GM21723 (cell line): Measurements from ENCODE around the gene NHSL1.

Experiments
- ATAC-seq: cut with Tn5 transposase; IDR thresholded peaks from one replicate; pipeline ENCODE4 v1.9.1; 2021; ENCODE audit warnings: mild to moderate bottlenecking, moderate library complexity; ENCODE audit not compliant: unreplicated experiment

The NHSL1 gene

DNA sequence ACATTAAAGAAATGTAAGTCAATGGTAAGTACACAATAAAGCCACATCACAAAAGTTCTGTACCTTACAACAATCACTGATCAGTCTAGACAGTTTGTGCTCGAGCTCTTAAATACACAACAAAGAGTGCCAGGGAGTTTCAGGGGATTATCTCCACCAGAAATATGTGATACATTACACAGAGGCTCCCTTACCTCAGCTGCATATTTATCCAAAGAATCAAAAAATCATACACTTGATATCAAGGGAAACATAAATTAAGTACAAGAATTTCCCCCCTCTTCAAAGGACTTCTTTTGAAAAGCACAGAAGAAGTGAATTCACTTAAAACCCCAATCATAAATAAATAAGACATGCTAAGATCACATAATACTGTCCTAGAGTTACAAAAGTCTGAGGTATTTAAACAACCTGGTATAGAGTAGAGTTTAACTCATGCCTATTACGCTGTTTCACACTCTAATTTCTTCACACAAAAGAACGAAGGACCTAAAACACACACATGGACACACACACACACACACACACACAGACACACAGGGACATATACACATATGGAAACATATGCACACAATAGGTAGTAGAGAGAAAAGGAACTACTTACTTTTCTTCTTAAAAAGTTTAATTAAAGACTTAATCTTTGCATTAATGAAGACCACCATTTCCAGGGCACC is 528 bp downstream of the NHSL1 start:
- ATAC-seq = peak; percentile 6

DNA sequence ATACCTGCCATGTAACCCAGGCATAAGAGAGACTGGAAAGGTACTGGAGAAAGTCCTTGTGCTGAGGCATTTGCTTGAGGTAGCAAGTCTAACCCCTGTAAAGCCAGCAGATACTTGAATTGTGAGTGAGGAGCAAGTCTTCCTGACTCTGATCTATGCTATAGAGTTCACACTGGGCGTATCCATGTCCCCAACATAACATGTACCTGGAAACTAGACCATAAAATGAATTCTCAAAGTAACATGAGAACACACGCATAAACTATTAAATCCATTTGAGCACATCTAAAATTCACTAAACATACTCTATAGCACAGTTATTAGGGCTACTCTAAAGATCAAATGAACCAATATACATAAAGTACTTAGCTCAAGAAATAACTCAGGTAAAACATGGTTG is 2.0 kb downstream of the NHSL1 start:
- ATAC-seq = no peak

DNA sequence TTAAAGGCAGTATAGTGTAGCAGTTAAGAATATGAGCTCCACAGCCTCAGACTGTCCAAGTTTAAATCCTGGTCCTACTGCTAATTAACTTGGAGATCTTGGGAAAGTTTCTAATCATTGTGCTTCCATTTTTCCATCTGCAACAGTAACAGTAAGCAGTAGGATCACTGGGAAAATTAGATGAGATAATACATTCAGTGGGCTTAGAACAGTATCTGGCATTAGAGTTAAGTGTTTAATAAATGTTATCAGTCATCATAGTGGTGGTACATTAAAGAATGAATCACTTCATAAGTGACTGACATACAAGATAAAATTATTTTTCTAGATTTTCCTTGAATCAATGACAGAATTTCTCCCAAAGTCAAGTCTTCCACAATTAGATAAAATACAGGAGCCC is 5.0 kb downstream of the NHSL1 start:
- ATAC-seq = no peak

DNA sequence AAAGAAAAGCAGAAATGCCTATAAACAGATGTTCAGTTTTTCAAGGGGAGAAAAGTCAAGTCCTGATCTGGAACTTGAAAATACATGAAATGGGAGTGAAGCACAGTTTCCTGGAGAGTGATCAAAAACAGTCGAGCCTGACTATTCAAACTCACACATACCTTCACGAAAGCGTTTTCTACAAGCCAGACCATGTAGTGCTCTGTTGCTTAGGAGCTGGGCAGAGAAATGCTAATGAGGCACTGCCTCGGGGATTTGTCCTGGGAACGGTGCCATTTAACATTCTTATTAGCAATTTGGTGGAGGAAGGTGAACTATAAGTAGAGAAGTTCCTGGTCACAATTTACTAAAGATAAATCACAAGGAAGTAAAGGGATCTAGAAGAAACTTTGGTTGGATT is 5.9 kb downstream of the NHSL1 start:
- no peak for ATAC-seq

DNA sequence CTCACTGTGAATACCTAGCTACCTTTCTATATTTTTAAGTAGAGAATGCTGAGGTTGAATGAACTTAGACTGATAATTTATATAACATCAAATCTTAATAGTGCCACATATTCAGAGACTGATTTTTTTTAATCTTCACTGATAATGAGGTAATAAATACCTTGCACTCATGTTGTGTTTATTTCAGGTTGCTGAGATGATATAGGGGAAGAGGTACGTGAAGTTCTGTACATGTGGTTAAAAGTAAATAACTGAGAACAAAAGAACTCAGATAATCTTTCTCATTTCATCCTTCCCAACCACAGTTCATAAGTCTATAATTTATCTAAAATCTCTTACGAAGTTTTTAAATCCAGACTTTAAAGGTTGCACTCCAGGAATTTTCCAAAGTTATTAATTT is 6.4 kb downstream of the NHSL1 start:
- ATAC-seq = no peak

DNA sequence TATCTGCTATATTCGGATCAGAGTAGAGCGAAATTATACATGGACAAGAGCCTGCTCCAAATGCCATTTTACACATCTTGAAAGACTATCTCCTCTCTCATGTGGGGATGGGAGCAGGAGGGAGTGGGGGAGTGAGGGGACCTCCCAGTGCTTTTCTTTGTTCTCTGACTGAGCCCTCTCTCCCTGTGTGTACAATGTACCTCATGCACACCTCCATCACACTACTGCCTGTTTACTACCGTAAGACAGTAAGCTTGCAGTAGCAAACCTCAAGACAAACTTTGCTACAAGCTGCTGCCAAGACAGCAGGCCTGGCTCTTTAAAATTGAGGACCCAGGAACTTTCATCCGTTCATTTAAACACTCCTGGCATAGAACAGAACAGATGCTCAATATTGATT is 7.2 kb downstream of the NHSL1 start:
- no peak for ATAC-seq

DNA sequence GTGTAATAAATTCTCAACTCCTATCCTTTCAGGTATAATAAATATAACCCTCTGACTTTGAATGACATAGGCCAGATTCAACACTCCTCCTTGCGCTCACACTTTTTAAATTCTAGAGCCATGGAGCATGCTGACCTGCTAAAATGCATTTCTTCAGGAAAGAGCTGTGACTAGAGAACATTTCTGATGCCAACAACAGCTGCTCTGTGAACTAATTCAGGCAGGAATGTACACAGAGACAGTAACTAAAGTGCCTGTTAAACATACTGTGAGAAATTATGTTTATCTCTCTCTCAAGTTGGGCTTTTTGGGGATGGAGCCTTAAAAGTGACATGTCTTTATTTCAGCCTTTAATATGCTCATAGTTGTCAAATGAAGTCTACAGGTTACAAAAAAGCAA is 8.3 kb downstream of the NHSL1 start:
- no peak for ATAC-seq

DNA sequence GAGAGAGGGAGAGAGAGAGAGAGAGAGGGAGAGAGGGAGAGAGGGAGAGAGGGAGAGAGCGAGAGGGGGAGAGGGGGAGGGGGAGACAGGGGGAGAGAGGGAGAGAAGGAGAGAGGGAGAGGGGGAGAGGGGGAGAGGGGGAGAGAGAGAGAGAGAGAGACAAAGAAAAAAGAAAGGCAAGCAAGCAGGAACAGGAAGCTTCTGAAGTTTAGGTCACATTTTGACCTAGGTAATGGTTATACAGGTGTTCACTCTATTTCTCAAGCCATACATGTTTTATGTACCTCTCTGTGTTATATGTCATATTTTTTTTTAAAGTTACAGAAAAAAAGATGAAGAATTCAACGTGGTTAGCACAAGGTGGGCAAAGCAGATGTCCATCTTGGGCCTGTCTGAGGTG is 9.4 kb downstream of the NHSL1 start:
- ATAC-seq = no peak

DNA sequence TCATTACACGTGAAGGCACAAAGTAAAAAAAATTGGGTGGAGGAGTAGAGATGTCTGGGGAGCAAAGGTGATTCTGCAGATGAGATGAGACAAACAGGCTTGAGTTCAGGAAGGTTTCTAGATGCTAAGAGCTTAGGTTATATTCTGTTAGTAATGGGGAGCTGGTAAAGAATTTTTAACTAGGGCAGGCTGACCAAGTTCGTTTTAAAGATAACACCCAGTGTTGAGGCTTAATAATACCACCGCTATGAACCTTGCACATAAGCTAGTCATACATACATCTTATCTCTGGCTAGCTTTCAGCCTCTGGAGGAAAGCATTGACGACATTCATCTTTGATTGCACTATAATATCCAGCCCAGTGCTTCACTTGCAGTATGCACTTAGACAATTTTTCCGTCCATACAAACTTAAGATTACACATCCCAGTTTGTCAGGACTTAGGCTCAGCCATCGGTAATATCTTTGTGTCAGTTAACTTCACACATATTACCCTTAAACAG is 12.1 kb downstream of the NHSL1 start:
- ATAC-seq = no peak

DNA sequence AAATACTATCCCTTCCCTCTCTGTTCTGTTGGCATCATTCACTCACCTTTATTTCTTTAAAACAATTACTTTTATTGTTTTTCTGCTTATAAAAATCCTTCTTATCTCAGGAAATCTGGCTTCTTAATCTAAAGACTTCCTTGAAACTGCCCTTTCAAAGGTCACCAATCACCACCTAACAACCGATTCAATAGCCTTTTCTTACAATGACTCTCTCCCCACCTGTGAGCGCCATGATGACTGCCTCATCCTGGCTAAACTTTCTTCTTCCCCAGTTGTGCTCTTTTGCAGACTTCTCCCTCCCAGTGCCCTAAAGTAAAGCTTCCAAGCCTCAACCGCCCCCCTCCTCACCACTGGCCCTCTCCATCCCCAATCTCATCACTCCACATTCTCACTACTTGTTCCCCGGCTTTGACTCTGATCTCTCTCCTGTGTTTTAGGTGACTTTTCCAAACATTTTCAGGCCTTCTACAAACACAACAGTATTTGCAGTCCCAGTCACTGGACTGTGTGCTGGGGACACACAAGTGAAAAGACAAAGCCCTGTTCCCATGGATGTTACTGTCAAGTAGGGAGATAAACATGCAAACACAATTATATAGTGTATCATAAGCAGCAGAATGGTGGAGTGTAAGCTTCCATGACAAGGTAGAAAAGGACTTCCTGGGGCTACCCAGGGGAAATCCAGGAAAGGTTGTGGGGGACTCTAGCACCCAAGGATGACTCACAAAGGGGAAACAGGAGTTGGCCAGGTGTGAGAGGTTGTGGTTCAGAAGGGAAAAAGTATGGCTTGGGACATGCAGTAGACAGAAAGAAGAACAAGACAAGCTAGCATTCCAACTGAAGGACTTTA is 12.8 kb downstream of the NHSL1 start:
- ATAC-seq = no peak

DNA sequence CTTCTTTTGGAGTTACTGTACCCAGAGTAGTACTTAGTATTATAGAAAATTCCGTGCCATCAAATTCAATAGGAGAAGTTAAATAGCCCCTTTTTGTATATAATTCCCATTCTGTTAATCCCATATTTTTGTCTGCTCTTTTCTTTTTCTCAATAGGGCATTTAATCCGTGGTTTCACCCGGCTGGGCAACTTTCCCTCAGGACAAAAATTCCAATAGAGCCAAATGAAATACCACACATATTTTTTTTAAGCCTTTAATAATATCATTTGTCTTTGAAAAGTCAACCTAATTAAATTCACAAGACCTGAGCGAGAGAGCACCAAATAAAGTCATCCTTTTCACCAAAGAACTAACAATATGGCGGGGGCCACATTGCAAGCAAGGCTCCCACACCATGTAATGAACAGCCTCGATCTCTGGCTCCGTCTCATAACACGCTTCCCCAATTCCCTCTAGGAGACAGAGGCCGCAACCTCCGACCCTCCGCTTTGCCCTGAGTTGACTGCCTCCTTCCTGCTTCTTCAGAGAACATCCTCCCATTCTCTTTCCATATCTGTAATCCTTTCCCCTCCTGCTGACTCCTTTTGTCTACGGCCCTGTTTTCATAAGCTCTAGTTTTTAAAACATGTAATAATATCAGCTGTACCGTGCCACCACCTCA is 13.6 kb downstream of the NHSL1 start:
- ATAC-seq = no peak

DNA sequence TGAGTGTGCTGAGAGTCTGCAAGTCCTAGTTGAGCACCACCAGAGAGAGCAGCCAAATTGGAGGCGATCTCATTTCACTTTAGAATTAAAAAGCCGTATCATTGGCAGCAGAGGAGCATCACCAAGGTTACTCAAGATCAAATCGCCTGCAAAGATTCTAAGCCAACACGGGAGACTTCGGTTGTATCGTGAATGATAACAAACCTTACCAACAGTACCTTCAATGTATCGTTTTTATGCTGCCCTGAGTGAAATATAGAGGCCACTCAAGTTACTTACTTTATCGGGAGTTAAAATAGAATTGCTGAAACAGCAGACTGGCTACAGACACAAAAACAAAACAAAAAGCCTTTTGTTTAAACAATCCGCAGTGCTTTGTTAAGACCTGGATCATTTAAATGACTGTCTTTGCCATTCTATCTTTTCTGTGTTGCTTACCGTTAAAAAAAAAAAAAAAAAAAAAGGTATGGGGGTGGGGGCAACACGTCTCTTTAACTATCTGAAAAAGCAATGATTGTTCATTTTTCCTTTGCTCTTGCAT is 14.2 kb downstream of the NHSL1 start:
- no peak for ATAC-seq

DNA sequence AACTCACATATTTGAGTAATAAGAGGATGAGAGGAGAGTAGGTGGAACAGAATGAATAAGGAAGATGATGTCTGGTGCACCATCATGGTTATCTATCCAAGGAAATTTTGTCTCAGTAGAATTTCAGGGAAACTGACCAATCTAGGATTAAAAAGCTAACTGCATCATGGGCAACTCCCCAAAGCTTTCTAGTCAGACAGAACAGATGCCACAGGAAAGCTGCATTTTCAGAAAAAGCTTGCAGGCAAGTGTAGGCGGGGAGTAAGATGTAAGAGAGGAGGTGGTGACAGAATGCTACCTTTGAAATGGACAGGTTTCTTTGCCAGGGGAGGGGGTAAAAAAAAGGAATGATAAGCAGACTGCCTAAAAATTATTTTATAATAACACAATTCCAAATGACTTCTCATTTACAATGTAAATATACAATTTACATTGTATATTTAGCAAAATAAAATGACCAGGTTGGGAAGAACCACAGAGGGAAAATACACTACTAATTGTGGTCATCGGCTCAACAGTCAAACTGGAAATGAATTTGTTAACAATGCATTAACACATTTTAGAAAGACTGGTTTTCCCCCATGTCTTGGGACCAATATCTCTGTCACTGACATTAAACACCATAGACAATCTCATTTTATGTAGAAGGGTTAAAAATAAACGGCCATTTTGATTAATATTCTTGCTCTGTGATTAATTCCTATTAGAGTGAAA is 15.1 kb downstream of the NHSL1 start:
- ATAC-seq = no peak

DNA sequence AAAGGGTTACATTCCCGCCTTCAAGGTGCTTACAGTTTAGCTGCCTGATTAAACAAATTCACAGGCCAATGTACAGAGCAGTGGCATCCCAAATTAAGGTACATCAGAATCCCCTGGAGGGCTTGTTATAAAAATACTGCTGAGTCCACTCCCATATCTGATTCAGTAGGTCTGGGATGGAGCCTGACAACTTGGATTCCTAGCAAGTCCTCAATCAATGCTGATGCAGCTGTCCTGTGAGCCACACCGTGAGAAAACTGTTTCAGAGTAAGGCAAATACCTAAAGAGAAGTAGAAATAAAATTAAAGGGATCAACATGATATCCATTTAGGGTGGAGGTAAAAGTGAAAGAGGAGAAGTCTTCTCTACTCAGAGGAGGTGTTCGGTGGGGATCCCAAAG is 16.5 kb downstream of the NHSL1 start:
- ATAC-seq = no peak

DNA sequence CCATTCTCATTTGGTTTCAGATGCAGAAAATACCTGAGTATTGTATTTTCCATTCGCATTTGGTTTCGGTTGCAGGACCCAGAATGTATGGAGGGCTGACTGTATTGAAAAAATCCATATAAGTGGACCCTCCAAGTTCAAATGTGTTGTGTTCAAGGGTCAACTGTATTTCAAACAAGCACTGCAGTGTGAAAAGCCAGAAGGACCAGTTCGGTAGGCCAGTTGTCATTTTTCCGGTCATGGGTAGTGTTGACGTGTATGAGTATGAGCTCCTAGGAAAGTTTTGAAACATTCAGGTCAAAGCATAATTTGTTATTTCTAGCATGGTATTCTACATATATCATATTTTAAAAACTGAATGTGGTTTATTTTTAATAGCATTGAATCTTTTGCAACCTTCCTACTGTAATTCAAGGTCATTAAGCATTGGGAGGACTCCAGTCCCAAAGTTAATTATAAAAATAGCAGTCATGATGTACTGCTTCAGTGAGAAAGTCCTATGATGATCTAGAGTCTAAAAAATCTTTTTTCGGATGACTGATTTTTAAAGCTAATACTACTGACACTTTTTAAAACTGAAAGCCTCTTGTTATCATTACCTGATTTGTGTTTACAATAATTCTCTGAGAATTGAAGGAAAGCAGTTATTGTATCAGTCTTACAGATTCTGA is 18.9 kb downstream of the NHSL1 start:
- ATAC-seq = no peak

DNA sequence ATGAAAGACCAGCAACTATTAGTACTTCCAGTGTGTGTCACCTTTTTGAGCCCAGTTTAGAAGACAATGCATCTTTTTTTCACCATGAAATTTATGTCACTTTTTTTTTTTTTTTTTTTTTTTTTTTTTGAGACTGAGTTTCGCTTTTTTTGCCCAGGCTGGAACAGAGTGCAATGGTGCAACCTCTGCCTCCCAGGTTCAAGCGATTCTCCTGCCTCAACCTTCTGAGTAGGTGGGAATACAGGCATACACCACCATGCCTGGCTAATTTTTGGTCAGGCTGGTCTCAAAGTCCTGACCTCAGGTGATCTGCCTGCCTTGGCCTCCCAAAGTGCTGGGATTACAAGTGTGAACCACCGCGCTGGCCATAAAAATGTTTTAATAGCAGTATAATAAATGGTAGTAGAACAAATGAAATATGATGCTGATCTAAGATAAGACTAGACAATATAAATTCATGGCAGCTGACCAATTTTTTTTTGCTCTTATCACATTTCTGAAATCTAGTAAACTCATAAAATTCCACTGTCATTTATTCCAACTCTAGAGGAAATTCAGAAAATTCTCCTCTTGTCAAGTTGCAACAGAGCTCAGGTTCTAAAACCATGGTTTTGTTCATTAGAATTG is 21.3 kb downstream of the NHSL1 start:
- ATAC-seq = no peak

DNA sequence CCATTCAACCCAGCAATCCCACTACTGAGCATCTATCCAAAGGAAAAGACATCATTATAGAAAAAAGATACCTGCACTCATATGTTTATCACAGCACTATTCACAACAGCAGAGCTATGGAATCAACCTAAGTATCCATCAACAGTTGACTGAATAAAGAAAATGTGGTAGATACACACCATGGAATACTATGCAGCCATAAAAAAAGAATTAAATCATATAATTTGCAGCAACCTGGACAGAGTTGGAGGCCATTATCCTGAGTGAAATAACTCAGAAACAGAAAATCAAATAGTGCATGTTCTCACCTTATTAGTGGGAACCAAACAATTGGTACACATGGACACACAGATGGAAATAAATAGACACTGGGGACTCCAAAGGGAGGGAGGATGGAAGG is 23.2 kb downstream of the NHSL1 start:
- no peak for ATAC-seq

DNA sequence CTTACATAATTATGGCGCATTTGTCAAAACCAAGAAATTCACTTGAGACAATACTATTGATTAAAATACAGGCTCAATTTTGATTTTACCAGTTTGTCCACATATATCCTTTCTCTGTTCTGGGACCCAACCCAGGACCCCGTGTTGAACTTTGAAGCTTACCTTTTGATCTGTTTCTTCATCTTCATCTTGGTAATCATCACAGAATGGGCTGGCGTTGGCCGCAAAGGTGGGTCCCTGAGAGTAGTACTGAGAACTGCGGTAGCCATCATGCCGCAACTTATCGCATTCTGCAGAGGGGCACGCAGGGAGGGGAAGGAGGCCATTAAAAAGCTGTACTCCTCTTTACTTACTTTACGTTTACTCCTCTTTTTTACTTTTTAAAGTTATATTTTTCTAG is 26.1 kb downstream of the NHSL1 start:
- ATAC-seq = no peak

DNA sequence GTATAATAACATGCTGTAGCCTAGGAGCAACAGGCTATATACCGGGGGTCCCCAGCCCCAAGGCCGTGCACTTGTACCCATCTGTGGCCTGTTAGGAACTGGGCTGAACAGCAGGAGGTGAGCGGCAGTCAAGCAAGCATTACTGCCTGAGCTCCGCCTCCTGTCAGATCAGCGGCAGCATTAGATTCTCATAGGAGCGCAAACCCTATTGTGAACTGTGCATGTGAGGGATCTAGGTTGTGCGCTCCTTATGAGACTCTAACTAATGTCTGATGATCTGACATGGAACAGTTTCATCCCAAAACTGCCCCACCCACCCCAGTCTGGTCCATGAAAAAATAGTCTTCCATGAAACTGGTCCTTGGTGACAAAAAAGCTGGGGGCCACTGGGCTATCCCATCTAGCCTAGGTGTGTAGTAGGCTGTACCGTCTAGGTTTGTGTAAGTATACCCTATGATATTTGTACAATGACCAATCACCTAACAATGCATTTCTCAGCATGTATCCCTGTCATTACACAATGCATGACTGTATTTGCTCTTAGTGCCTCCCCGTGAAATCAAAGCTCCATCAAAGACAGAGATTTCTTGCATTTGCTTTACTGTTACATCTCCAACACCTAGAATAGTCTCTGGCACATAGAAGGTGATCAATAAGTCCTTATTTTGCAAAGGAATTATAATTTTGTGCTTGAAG is 30.8 kb downstream of the NHSL1 start:
- no peak for ATAC-seq
